Muscle layer of colon (tissue), 2 donors: ENCODE data around the gene TEPSIN.

Source experiments
- H3K27ac ChIP-seq: one replicate; pipeline ENCODE4 v1.7.0; 2013; ENCODE audit warnings: low read depth, mild to moderate bottlenecking, low read length, moderate library complexity
- H3K27me3 ChIP-seq, 2 donors: one replicate each; pipeline ENCODE4 v1.7.0; 2013; ENCODE audit warnings: low read length in 2 of 2, mild to moderate bottlenecking in 2 of 2; ENCODE audit not compliant: insufficient read depth in 2 of 2, control insufficient read depth in 1 of 2
- H3K36me3 ChIP-seq: one replicate; pipeline ENCODE4 v1.7.0; 2013; ENCODE audit warnings: mild to moderate bottlenecking, low read length; ENCODE audit not compliant: insufficient read depth
- H3K4me1 ChIP-seq: one replicate; pipeline ENCODE4 v1.7.0; 2013; ENCODE audit warnings: mild to moderate bottlenecking, low read length; ENCODE audit not compliant: insufficient read depth
- H3K4me3 ChIP-seq, 2 donors: one replicate each; pipeline ENCODE4 v1.7.0; 2013; ENCODE audit warnings: low read length in 2 of 2, low read depth in 1 of 2, mild to moderate bottlenecking in 1 of 2, moderate library complexity in 1 of 2
- H3K9ac ChIP-seq: one replicate; pipeline ENCODE4 v1.7.0; 2013; ENCODE audit warnings: low read length
- H3K9me3 ChIP-seq: one replicate; pipeline ENCODE4 v1.7.0; 2013; ENCODE audit warnings: mild to moderate bottlenecking, low read length
- donor health status: abdominal sarcoma.
- donor health status: Adenocarcinoma of cecum.

TEPSIN gene, protein sequence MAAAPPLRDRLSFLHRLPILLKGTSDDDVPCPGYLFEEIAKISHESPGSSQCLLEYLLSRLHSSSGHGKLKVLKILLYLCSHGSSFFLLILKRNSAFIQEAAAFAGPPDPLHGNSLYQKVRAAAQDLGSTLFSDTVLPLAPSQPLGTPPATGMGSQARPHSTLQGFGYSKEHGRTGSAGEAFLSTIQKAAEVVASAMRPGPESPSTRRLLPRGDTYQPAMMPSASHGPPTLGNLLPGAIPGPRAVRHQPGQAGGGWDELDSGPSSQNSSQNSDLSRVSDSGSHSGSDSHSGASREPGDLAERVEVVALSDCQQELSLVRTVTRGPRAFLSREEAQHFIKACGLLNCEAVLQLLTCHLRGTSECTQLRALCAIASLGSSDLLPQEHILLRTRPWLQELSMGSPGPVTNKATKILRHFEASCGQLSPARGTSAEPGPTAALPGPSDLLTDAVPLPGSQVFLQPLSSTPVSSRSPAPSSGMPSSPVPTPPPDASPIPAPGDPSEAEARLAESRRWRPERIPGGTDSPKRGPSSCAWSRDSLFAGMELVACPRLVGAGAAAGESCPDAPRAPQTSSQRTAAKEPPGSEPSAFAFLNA

DNA sequence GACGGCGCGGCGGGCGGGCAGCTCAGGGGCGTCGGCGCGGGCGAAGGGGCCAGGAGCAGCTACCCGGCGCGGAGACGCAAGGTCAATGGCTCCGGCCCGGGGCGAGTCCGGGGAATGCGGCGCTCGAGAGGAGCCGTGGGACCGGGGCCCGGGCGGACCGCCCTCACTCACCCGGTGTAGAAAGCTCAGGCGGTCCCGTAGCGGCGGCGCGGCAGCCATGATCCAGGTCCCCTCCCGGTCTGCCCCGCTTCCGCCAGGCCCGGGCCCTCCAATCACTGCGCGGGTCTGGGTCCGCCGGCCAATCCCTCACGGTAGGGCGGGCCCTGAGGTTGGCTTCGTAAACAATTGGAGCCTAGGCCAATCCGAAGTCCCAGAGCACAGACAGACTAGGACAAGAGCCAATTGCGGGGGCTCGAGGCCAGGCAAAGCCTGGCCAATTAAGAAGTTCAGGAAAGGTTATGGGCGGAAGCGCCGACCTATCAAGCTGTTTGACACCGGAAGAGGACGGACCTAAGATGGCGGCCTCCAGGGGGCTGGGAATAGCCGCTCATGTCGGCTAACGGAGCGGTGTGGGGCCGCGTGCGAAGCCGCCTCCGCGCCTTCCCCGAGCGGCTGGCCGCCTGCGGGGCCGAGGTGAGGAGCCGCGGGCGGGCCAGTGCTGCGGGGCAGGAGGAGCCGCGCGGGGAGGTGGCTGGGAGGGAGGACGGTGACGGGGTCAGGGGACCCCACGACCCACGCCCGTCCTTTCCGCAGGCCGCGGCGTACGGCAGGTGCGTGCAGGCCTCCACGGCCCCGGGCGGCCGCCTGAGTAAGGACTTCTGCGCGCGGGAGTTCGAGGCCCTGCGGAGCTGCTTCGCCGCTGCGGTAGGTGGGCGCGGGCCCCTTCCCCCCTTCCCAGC lies at the start of gene TEPSIN, which contains the start of gene NDUFAF8:
Gene TEPSIN, minus strand, starts transcription at position 241 of the 899 bp plus-strand sequence. Its CDS starts 22 bp downstream, at position 219.
Gene NDUFAF8, plus strand, starts transcription at position 504 of the 899 bp plus-strand sequence. Its CDS starts 46 bp downstream, at position 550.
- H3K9me3 ChIP-seq, result no peaks in the 10 kb centered on the region
- no peaks in the 10 kb centered on the region for H3K27me3 ChIP-seq
- H3K36me3 ChIP-seq, result no peaks in the 10 kb centered on the region
- H3K4me1 ChIP-seq, result peaks cover 31% of the 10 kb centered on the region
- peak within 1 kb of the TSS; percentile 74 for H3K27ac ChIP-seq
- H3K4me3 ChIP-seq, result peak within 1 kb of the TSS; percentile 77 to 91
- H3K9ac ChIP-seq, result peak within 1 kb of the TSS; percentile 78

DNA sequence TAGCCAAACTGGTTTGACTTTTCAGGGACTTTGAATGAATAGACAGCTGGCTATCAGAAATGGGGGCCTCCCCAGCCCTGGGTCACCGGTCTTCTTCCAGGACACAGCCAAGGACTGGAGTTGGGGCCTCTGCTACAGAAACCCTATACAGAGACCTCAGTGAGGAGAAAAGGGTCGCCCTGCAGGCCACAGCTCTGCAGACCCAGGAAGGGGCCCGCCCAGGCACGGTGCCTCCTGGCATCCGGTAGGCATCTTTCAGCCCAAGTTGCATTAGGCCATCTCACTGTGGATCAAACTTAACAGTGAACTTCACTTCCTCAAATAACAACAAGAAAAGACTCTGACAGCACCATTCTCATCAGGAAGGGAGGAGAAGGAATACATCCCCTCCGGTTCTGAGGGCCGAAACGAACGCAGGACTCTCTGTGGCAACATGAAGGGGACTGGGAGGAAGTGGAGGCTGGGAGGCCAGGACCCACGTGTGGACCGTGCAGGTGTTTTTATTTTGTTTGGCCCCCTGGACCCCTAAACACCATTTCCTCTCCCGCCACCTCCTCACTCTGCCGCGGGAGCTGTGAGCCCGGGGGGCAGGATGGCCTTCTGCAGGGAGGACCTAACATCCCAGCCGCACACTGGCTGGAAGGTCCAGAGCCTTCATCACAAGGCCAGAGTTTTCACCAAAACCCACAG lies 49.0 kb upstream of the TEPSIN start:
- Histone ChIP-seq H3K36me3 (peaks cover 11% of the 10 kb centered on the region), H3K27me3 (no peaks in the 10 kb centered on the region), H3K4me3 (no peak overlapping the region), H3K9ac (no peak overlapping the region), H3K27ac (no peak overlapping the region), H3K4me1 (peaks cover 8% of the 10 kb centered on the region), H3K9me3 (no peaks in the 10 kb centered on the region)

DNA sequence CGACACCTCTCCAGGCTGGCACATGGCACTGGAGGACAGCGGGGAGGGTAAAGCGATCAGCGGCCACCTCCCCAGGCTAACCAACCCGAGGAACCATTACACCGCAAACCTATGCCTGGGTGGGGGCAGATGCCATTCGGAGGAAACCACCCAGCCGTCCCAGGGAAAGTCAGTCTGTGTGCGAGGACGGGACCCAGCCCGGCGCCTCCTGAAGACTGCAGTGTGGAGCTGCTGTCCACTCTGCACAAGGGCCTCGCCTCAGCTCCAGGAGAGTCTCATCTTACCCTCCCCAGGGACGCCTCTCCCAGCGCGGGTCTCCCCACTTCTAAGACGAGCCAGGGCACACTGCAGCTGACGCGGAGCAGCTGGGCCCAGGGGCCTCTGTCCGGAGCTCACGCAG lies 48.3 kb upstream of the TEPSIN start:
- Histone ChIP-seq H3K27ac (no peak overlapping the region), H3K36me3 (peaks cover 11% of the 10 kb centered on the region), H3K9ac (no peak overlapping the region), H3K9me3 (no peaks in the 10 kb centered on the region), H3K4me3 (no peak overlapping the region), H3K4me1 (peaks cover 8% of the 10 kb centered on the region), H3K27me3 (no peaks in the 10 kb centered on the region)

DNA sequence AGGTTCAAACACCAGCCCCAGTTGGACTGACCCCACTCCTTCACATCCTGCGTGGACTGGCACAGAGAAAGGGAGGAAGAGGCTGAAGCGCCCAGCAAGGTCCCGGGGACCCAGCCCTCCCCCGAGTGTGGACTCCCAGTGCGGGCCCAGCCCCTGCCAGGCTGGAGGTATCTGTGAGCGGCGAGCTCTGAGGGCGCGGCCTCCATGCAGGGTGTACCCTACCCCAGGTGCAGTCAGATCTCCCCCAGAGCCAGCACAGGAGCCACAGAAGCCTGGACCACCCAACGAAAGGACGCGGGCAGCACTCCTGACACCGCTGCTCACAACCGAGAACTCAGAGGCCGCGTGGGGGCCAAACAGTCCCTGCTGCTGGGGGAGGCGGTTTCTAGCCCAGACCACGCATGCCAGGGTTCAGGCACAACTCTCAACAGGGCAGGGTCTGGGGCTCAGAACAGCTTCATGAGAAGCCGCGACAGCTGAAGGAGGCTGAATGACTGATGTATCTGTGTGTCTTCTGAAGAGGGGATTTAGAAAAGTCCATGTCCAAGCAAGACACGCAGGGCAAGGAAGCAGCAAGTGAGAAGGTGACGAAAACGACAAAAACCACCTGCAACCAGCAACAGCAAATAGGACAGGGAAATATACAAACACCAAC lies 47.8 kb upstream of the TEPSIN start:
- no peak overlapping the region for H3K9ac ChIP-seq
- peaks cover 8% of the 10 kb centered on the region for H3K4me1 ChIP-seq
- H3K27ac ChIP-seq, result no peak overlapping the region
- no peak overlapping the region for H3K4me3 ChIP-seq
- H3K27me3 ChIP-seq, result no peaks in the 10 kb centered on the region
- peaks cover 11% of the 10 kb centered on the region for H3K36me3 ChIP-seq
- H3K9me3 ChIP-seq, result no peaks in the 10 kb centered on the region

DNA sequence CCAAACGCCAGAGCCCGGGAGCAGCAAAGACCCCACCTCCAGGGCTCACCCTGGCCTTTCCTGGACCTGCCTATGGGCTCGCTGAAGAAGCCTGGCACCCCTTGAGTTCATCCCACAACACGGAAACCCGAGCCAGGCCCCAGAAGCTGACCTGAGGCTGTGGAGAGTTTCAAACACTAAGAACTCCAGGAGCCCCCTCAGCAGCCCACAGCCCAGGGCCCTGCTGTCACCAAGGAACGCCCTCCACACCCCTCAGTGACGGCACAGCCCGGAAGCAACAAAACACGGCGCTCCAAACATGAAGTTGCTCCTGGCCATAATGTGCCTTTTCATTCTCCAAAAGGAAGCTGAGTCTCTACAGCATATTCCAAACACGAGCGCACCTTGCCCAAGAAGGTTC lies 47.0 kb upstream of the TEPSIN start:
- Histone ChIP-seq H3K27me3 (no peaks in the 10 kb centered on the region), H3K27ac (no peak overlapping the region), H3K9me3 (no peaks in the 10 kb centered on the region), H3K4me1 (peaks cover 8% of the 10 kb centered on the region), H3K4me3 (no peak overlapping the region), H3K36me3 (peaks cover 11% of the 10 kb centered on the region), H3K9ac (no peak overlapping the region)

DNA sequence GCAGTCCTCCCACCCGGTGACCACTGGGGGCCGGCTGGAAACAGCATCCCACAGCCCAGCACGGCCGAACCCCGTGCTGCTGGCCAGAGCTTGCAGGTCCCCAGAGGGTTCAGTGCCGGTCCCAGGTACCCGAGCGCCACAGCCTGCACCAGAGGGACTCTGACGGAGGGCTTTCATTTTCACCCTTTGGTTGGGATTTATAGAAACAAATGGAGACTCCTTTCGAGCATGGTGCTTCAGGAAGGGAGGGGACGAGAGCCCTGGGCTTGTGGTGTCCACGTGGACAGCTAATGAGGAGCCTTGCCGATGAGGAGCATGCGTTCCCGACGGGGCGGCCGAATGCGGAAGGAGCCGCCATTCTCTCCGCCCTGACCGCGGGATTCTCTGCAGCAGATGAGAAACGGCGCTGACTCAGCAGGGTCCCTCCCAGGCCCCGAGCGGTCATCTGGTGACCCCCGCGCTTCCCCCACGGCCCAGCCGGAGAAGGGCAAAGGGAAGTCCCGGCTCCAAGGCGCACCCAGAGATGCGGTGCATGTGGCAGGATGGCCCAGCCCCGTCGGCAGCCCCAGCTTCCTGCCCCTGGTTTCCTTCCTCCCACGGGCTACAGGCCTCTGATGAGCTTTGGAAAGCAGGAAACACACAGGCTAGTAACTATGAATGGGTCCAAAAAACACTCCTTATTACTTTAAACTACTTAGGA lies 46.5 kb upstream of the TEPSIN start:
- Histone ChIP-seq H3K4me1 (peaks cover 8% of the 10 kb centered on the region), H3K9ac (no peak overlapping the region), H3K27ac (no peak overlapping the region), H3K27me3 (no peaks in the 10 kb centered on the region), H3K9me3 (no peaks in the 10 kb centered on the region), H3K36me3 (peaks cover 11% of the 10 kb centered on the region), H3K4me3 (no peak overlapping the region)

DNA sequence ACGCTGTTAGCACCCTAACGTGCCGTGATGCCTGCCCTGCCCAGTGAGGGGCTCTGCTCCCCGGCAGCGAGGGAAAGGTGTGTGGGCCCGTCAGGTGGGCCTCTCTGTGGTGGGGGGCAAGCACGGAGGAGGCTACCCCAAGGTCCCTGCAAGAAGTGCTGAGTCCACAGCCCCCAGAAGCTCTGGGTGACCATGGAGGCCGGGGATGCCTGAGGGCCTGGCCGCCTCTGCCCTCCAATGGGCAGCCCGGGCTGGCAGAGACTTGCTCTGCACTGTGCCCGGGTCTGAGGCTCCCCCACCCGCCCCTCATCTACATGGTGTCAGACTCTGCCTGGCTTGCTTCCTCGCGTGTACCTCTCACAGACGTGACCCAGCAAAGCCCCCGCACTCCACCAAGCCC lies 44.0 kb upstream of the TEPSIN start:
- Histone ChIP-seq H3K4me3 (no peak overlapping the region), H3K27ac (no peak overlapping the region), H3K4me1 (peaks cover 8% of the 10 kb centered on the region), H3K9me3 (no peaks in the 10 kb centered on the region), H3K27me3 (no peaks in the 10 kb centered on the region), H3K36me3 (peaks cover under 1% of the 10 kb centered on the region), H3K9ac (no peak overlapping the region)

DNA sequence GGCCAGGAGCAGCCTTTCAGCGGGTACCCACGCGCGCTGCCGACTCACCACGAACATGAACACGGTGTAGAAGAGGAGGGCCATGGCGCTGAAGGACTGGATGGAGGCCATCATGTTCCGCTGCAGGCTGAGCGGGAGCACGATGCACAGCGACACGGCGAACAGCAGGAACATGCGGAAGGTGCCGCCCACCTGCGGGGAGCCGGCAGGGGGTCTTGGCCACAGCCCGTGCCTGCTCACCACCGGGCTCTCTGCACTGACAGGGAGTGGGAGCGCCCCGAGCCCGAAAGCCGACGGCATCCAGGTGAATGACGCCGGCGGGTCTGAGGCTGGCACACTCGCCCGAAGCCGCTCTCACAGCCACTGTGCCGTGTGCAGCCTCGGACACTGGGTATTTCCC lies 43.3 kb upstream of the TEPSIN start:
- Histone ChIP-seq H3K9me3 (no peaks in the 10 kb centered on the region), H3K4me1 (peaks cover 9% of the 10 kb centered on the region), H3K27me3 (no peaks in the 10 kb centered on the region), H3K27ac (no peak overlapping the region), H3K4me3 (no peak overlapping the region), H3K9ac (no peak overlapping the region), H3K36me3 (no peaks in the 10 kb centered on the region)

DNA sequence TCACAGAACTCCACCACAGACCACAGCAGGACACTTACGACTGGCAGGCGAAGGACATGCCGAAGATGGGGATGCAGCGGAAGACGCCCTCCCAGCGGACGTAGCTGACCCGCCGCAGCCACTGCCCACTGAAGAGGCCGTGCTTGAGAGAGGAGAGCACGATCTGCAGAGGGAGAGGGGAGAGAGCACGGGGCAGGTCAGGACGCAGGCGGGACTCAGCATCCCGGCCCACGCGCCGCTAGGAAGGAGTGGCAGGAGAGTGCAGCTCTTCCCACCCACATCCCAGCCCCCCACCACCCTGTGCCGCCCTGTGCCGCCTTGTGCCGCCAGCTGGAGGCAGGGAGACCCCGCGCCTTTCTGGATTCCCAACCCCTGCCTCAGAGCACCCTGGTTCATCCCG lies 41.7 kb upstream of the TEPSIN start:
- Histone ChIP-seq H3K4me3 (no peak overlapping the region), H3K9me3 (no peaks in the 10 kb centered on the region), H3K36me3 (no peaks in the 10 kb centered on the region), H3K27ac (no peak overlapping the region), H3K9ac (no peak overlapping the region), H3K27me3 (no peaks in the 10 kb centered on the region), H3K4me1 (peaks cover 7% of the 10 kb centered on the region)
